OCI-LY7 (cell line): ENCODE results near the gene OR56A4. TPM values are rescaled to one million over a fixed set of nuclear protein-coding genes. Genes with fewer than 3 reads are reported as not detected.

Experiments
- BruUV-seq: library from RNA; stranded (reverse); fragments of 400-500 nt; replicated peaks from 2 replicates; lab custom pipeline; 2021; lab: Mats Ljungman, UMichigan
- CTCF ChIA-PET: fragments of 300-600 bp; sonication (Branson Sonifier 250); formaldehyde crosslinking; loops from one replicate; lab custom pipeline; 2022; ENCODE audit warnings: antibody characterized with exemption; ENCODE audit not compliant: unreplicated experiment; lab: Charles Lee
- POLR2A ChIA-PET: fragments of 300-600 bp; sonication (Branson Sonifier 250); formaldehyde crosslinking; loops from one replicate; lab custom pipeline; 2022; ENCODE audit warnings: antibody characterized with exemption; lab: Charles Lee
- DNase-seq: peaks from one replicate; pipeline ENCODE4 v3.0.0-alpha.2; 2015; ENCODE audit warnings: low spot score
- H2AFZ ChIP-seq: fragments of 200-600 bp; sonication (generic), shearing (Covaris generic); 2 replicates; pipeline ENCODE4 v1.6.1; 2014; ENCODE audit warnings: mild to moderate bottlenecking, antibody characterized with exemption, low read length, moderate library complexity
- H3K27ac ChIP-seq: fragments of 200-600 bp; sonication (generic); 2 replicates; pipeline ENCODE4 v1.5.1; 2014; ENCODE audit warnings: mixed run types, low read depth, mild to moderate bottlenecking, moderate library complexity, low read length, inconsistent platforms; ENCODE audit not compliant: poor library complexity, severe bottlenecking
- H3K36me3 ChIP-seq: fragments of 200-600 bp; sonication (generic); 2 replicates; pipeline ENCODE4 v1.6.1; 2014; ENCODE audit warnings: mild to moderate bottlenecking, antibody characterized with exemption, low read length, moderate library complexity, mixed read lengths; ENCODE audit not compliant: insufficient read depth
- H3K4me1 ChIP-seq: fragments of 200-600 bp; sonication (generic); 2 replicates; pipeline ENCODE4 v1.5.1; 2014; ENCODE audit warnings: mild to moderate bottlenecking, low read length; ENCODE audit not compliant: insufficient read depth, poor library complexity, severe bottlenecking
- H3K4me2 ChIP-seq: fragments of 200-600 bp; sonication (generic); 2 replicates; pipeline ENCODE4 v1.6.1; 2014; ENCODE audit warnings: mild to moderate bottlenecking, low read length
- H3K4me3 ChIP-seq: fragments of 200-600 bp; sonication (generic); 2 replicates; pipeline ENCODE4 v1.5.1; 2014; ENCODE audit warnings: mild to moderate bottlenecking, low read depth, low read length; ENCODE audit not compliant: poor library complexity, severe bottlenecking
- H3K79me2 ChIP-seq: fragments of 200-600 bp; sonication (generic); 2 replicates; pipeline ENCODE4 v1.6.1; 2016; ENCODE audit warnings: low read depth, mild to moderate bottlenecking, low read length, moderate library complexity, mixed read lengths; ENCODE audit not compliant: insufficient read depth
- H3K9me2 ChIP-seq: fragments of 200-600 bp; sonication (generic); 2 replicates; pipeline ENCODE4 v1.6.1; 2016; ENCODE audit warnings: mild to moderate bottlenecking, low read length, mixed read lengths; ENCODE audit not compliant: insufficient read depth
- H3K9me3 ChIP-seq: fragments of 200-600 bp; sonication (generic); 2 replicates; pipeline ENCODE4 v1.6.1; 2014; ENCODE audit warnings: mild to moderate bottlenecking, mixed run types, low read length, mixed read lengths
- H4K20me1 ChIP-seq: fragments of 200-600 bp; sonication (generic); 2 replicates; pipeline ENCODE4 v1.6.1; 2014; ENCODE audit warnings: mild to moderate bottlenecking, antibody characterized with exemption, low read length, moderate library complexity, mixed read lengths; ENCODE audit not compliant: insufficient read depth
- EZH2phosphoT487 ChIP-seq: fragments of 200-600 bp; sonication (generic); IDR thresholded peaks from 2 replicates; pipeline ENCODE4 v1.6.1; 2018; ENCODE audit warnings: low read depth, borderline replicate concordance, mild to moderate bottlenecking, mixed run types, antibody characterized with exemption, low read length, moderate library complexity, mixed read lengths
- intact Hi-C: fragments of 100-400 bp; cut with micrococcal nuclease; formaldehyde crosslinking; loops from one replicate; pipeline ENCODE4 v1.10.0; 2022; ENCODE audit not compliant: unreplicated experiment
- total RNA-seq, 2 experiments: library from RNA; depleted of rRNA in 1 of 2; stranded (reverse); fragments of >200 nt in 1 of 2; shearing (Covaris generic) in 1 of 2; gene quantifications; 2 replicates each; pipeline ENCODE4 v1.2.3, GENCODE V29; 2014 to 2022
- TF ChIP-seq, protein P1 (sequence below): fragments of 200-600 bp; sonication (generic); conservative IDR thresholded peaks from 2 replicates; pipeline ENCODE4 v1.5.1; 2014; ENCODE audit warnings: mild to moderate bottlenecking, antibody characterized with exemption, low read length, moderate library complexity, mixed read lengths

Gene OR56A4
- total RNA-seq, 2 experiments from 2014 or later: 0.11 TPM; not detected in 1

DNA sequence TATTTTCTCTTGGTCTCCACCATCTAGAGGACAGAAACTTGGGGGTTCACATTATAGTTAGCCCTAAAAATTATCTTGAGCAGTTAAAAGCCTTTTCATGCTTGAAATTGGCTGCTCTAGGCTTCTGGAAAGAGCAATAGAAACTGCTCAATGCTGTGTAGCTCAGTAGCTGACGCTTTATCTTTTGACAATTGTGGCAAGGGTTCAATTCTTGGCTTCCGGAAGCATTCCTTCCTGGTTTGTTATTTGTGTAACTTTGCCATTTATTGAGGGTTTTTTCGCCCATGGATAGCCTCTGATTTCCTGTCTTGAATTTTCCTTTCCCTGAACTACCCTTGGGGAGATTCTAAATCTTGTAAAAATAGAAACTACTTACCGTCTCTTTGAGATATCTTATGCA lies 34.1 kb upstream of the OR56A4 start:
- POLR2A ChIA-PET: no interaction called here
- CTCF ChIA-PET: no interaction called here
- Histone ChIP-seq H3K27ac (no peak overlapping the region), H3K9me3 (no peaks in the 10 kb centered on the region), H3K4me1 (no peaks in the 10 kb centered on the region), H3K79me2 (no peaks in the 10 kb centered on the region), H3K9me2 (no peaks in the 10 kb centered on the region), H4K20me1 (no peaks in the 10 kb centered on the region), H3K36me3 (no peaks in the 10 kb centered on the region), H2AFZ (no peak overlapping the region), H3K4me2 (no peak overlapping the region), H3K4me3 (no peak overlapping the region)
- BruUV-seq: no TSS peak
- intact Hi-C loops: no loop called here
- no peak for DNase-seq
- TF ChIP-seq EZH2phosphoT487: no peak

- no TSS peak for BruUV-seq
- POLR2A ChIA-PET: interaction anchor here (0.7 kb wide), 2 partner anchors 104 to 147 kb away, joined by 3 read pairs; no protein-coding TSS in a partner anchor
Observed at GRCh38 chr11:6030708-6031405, 24.1 kb upstream of the OR56A4 start, which contains the start of gene OR56A1. Gene OR56A1, minus strand, starts transcription at chr11:6030758. Its CDS starts 3,066 bp downstream, at chr11:6027692.

DNA sequence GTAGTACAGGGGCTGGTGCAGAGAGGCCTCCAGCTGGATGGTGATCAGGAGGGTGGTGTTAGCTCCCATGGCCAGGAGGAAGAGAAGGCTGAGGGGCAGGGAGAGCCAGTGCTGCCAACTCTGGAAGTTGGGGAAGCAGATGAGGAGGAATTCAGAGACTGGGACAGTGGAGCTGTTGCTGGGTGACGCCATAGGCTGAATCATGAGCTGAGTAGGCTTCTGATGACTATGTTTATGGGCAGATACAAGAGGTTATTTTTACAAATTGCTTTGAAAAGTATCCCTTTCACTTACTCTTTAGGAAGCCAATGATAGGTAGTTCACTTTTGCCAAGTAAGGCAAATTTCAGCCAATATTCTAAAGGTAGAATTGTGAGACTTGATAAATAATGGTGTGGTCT lies 20.8 kb upstream of the OR56A4 start:
- Histone ChIP-seq H3K4me3 (no peak overlapping the region), H3K4me2 (no peak overlapping the region), H3K9me3 (no peaks in the 10 kb centered on the region), H3K9me2 (no peaks in the 10 kb centered on the region), H3K4me1 (no peaks in the 10 kb centered on the region), H3K36me3 (no peaks in the 10 kb centered on the region), H2AFZ (no peak overlapping the region), H3K27ac (no peak overlapping the region), H3K79me2 (no peaks in the 10 kb centered on the region), H4K20me1 (no peaks in the 10 kb centered on the region)
- POLR2A ChIA-PET: no interaction called here
- intact Hi-C loops: no loop called here
- CTCF ChIA-PET: no interaction called here
- BruUV-seq: no TSS peak
- no peak for TF ChIP-seq EZH2phosphoT487
- TF ChIP-seq, protein P1, sequence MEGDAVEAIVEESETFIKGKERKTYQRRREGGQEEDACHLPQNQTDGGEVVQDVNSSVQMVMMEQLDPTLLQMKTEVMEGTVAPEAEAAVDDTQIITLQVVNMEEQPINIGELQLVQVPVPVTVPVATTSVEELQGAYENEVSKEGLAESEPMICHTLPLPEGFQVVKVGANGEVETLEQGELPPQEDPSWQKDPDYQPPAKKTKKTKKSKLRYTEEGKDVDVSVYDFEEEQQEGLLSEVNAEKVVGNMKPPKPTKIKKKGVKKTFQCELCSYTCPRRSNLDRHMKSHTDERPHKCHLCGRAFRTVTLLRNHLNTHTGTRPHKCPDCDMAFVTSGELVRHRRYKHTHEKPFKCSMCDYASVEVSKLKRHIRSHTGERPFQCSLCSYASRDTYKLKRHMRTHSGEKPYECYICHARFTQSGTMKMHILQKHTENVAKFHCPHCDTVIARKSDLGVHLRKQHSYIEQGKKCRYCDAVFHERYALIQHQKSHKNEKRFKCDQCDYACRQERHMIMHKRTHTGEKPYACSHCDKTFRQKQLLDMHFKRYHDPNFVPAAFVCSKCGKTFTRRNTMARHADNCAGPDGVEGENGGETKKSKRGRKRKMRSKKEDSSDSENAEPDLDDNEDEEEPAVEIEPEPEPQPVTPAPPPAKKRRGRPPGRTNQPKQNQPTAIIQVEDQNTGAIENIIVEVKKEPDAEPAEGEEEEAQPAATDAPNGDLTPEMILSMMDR: no peak
- no peak for DNase-seq

More at GRCh38 chr11:6030708-6031405, 24.1 kb upstream of the OR56A4 start, which contains the start of gene OR56A1:
- Histone ChIP-seq H2AFZ (no peak within 1 kb of the TSS), H3K79me2 (no peaks in the 10 kb centered on the region), H3K4me1 (no peaks in the 10 kb centered on the region), H3K4me2 (no peak within 1 kb of the TSS), H3K9me2 (no peaks in the 10 kb centered on the region), H3K4me3 (no peak within 1 kb of the TSS), H3K27ac (no peak within 1 kb of the TSS), H3K36me3 (no peaks in the 10 kb centered on the region), H3K9me3 (no peaks in the 10 kb centered on the region), H4K20me1 (no peaks in the 10 kb centered on the region)
- intact Hi-C loops: no loop called here
- CTCF ChIA-PET: no interaction called here
- no peak for DNase-seq
- TF ChIP-seq, protein P1: no peak
- TF ChIP-seq EZH2phosphoT487: no peak
